Measurements from ENCODE around the gene TP53BP1.
"Not testable (repeated sequence)": the region's sequence is repeated elsewhere in the genome, so short reads cannot be mapped to it uniquely, and the experiment has no call there.

TP53BP1 gene, protein sequence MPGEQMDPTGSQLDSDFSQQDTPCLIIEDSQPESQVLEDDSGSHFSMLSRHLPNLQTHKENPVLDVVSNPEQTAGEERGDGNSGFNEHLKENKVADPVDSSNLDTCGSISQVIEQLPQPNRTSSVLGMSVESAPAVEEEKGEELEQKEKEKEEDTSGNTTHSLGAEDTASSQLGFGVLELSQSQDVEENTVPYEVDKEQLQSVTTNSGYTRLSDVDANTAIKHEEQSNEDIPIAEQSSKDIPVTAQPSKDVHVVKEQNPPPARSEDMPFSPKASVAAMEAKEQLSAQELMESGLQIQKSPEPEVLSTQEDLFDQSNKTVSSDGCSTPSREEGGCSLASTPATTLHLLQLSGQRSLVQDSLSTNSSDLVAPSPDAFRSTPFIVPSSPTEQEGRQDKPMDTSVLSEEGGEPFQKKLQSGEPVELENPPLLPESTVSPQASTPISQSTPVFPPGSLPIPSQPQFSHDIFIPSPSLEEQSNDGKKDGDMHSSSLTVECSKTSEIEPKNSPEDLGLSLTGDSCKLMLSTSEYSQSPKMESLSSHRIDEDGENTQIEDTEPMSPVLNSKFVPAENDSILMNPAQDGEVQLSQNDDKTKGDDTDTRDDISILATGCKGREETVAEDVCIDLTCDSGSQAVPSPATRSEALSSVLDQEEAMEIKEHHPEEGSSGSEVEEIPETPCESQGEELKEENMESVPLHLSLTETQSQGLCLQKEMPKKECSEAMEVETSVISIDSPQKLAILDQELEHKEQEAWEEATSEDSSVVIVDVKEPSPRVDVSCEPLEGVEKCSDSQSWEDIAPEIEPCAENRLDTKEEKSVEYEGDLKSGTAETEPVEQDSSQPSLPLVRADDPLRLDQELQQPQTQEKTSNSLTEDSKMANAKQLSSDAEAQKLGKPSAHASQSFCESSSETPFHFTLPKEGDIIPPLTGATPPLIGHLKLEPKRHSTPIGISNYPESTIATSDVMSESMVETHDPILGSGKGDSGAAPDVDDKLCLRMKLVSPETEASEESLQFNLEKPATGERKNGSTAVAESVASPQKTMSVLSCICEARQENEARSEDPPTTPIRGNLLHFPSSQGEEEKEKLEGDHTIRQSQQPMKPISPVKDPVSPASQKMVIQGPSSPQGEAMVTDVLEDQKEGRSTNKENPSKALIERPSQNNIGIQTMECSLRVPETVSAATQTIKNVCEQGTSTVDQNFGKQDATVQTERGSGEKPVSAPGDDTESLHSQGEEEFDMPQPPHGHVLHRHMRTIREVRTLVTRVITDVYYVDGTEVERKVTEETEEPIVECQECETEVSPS (N-terminal part only)

DNA sequence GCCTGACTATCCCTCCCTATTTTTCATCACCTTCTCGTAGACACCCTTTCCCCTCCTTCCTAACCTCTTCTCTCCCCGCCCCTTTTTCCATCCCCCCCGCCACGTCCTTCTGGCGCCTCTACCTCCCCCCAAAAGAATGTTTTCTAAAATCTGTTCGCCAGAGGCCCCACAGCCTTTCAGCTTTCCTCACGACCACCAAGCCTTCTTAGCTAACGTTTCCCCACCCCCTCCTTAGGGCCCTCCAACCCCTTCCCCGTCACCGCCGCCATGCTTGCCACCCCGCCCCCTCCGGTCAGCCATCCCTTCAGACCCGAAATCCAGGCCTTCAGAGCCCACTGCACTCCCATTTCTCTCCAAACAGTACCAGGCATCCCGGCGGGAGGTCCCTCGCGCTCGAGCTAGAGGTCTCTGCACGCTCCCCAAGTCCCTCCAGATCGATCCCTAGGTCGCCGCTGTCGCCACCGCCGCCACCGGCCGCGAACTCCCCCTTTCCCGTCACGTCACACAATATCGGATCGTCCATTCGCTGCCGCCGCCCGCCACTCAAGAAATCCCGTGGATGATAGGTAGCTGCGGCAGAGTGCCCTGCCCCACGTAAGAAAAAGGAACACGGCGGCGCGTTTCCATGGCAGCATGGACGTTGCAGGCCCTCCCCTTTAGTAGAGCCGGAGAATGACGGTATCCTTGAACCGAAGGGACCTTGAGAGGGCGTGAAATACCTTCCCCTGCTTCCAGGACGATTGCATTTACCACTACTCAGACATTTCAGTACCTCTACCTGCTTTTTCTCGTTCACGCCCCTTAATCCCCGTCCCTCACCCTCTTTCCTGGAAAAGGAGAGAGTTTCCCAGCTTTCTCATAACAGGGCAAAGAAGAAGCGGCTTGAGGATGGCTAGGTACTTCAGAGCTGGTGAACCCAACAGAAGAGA is at the start of gene TP53BP1:
TSS of gene TP53BP1 (minus strand) at position 484 of the 929 bp plus-strand sequence. CDS start at position 371, 113 bp downstream.
- peak; percentile 86 for DNase-seq (ENCODE audit: low read depth)

DNA sequence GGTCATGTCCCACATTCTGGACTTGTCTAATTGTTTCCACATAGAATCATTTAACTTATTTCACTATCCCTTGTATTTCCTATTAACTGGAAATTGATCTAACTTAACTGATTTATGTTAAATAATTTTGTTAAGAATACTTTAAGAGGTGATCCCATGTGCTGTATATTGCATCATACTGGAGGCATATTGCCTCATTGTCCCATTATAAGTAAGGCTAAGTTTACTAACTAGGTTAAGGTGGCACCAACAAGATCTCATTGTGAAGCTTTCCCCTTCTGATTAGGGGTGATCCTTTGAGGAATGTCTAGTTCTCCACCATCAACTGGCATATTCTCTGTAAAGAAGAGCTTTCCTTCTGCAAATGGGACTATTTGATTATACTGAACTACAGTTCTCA is 48.8 kb upstream of the TP53BP1 start:
- no peak for DNase-seq (ENCODE audit: low read depth)

DNA sequence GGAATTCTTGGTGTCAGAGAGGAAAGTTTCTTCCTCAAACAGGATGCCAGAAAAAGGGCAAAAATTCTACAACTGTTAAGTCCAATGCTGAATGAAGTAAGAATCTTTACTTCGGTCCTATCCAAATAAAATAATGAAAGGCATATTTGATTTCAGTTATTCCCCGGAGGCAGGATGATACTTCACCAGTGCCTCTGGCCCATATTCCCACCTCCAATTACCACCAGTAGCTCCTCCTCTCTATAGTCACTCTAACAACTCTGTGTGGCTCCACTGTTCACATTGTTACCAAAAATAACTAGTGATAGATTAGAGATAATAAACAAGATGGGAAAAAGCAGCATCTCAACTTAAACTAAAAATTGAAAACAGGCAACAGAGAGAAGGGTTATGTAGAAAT is 45.1 kb upstream of the TP53BP1 start:
- DNase-seq (ENCODE audit: low read depth): no peak

DNA sequence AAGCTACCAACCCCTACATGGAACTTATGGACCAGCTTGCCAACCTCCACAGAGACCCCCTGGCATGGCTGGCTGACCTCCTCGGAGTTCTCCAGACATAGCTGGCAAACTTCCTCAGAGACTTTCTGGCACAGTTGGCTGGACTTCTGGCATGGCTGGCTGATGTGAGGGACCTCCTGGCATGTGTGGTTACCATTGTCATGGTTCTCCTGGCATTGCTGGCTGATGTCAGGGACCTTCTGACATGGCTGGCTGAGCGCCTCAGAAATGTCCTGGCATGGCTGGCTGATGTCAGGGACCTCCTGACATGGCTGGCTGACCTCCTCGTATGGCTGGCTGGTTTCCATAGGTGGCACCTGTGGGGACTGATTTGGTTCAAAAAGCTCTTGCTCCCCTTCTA is 41.9 kb upstream of the TP53BP1 start:
- DNase-seq (ENCODE audit: low read depth): no peak

DNA sequence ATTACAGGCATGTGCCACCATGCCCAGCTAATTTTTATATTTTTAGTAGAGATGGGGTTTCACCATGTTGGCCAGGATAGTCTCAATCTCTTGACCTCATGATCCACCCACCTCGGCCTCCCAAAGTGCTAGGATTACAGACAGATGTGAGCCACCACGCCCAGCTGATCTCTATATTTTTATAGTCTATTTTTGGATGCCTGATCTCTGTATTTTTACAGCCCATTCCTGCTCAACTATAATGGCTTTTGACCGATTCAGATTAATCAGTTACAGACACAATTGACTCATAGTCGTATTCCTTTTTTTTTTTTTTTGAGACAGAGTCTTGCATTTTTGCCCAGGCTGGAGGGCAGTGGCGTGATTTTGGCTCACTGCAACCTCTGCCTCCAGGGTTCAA is 39.9 kb upstream of the TP53BP1 start:
- not testable (repeated sequence) for DNase-seq (ENCODE audit: low read depth)

DNA sequence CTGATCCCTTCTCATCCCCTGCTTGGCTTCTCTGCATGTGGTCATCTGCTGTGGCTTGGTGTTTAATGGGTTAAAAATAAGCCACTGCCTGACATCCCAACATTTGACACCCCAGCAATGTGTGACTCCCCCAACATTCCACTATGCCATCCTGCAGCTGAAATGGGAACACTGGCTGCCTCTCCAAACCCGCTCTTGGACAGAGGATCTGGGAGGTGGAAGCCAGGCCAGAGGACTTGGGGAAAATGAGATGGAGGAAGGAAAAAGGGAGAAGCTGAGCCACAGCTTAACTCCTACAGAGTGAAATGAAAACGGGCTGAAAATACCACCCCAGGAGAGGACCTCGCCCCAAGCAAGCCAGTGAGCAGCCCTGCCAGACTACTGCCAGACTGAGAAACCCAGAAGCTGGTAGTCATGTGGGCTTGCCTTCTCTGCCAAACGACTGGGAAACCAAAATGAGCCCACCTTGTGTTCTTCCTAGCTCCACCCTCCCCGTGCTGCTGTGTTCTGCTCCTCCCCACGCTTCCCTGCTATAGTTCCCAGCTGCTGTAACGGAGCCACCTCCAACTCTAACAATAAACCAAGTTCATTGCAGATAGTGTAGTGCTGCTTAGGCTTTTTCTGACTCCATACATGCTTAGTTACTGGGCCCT is 38.2 kb upstream of the TP53BP1 start:
- DNase-seq (ENCODE audit: low read depth): no peak

DNA sequence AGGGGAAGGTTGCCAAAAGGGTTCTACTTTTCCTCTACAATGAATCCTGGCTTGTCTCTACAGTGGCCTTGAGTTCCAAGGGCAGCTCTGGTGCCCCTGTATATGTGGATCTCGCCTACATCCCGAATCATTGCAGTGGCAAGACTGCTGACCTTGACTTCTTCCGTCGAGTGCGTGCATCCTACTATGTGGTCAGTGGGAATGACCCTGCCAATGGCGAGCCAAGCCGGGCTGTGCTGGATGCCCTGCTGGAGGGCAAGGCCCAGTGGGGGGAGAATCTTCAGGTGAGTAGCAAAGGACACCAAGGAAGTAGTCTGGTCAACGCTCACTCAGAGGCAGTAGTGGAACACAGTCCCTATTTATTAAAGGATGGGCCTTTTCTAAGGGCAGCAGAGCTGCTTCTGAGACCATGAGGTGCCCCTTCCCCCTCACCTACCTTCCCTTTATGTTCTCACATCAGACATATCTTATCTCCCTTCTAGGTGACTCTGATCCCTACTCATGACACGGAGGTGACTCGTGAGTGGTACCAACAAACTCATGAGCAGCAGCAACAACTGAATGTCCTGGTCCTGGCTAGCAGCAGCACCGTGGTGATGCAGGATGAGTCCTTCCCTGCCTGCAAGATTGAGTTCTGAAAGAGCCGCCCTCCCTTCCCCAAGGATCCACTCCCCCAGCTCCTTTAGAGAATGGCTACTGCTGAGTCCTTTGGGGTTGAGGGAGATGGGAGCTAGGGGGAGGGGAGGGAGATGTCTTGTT is 36.8 kb upstream of the TP53BP1 start:
- no peak for DNase-seq (ENCODE audit: low read depth)

DNA sequence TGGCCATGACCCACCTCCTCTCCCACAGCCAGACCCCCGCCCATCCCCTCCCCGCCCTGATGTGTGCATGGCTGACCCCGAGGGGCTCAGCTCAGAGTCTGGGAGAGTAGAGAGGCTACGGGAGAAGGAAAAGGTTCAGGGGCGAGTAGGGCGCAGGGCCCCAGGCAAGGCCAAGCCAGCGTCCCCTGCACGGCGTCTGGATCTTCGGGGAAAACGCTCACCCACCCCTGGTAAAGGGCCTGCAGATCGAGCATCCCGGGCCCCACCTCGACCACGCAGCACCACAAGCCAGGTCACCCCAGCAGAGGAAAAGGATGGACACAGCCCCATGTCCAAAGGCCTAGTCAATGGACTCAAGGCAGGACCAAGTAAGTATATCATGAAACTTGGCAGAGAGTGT is 36.2 kb upstream of the TP53BP1 start:
- DNase-seq (ENCODE audit: low read depth): no peak

DNA sequence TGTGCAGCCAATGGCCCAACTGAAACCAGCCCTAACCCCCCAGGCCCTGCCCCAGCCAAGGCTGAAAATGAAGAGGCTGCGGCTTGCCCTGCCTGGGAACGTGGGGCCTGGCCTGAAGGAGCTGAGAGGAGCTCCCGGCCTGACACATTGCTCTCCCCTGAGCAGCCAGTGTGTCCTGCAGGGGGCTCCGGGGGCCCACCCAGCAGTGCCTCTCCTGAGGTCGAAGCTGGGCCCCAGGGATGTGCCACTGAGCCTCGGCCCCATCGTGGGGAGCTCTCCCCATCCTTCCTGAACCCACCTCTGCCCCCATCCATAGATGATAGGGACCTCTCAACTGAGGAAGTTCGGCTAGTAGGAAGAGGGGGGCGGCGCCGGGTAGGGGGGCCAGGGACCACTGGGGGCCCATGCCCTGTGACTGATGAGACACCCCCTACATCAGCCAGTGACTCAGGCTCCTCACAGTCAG is 35.6 kb upstream of the TP53BP1 start:
- no peak for DNase-seq (ENCODE audit: low read depth)

DNA sequence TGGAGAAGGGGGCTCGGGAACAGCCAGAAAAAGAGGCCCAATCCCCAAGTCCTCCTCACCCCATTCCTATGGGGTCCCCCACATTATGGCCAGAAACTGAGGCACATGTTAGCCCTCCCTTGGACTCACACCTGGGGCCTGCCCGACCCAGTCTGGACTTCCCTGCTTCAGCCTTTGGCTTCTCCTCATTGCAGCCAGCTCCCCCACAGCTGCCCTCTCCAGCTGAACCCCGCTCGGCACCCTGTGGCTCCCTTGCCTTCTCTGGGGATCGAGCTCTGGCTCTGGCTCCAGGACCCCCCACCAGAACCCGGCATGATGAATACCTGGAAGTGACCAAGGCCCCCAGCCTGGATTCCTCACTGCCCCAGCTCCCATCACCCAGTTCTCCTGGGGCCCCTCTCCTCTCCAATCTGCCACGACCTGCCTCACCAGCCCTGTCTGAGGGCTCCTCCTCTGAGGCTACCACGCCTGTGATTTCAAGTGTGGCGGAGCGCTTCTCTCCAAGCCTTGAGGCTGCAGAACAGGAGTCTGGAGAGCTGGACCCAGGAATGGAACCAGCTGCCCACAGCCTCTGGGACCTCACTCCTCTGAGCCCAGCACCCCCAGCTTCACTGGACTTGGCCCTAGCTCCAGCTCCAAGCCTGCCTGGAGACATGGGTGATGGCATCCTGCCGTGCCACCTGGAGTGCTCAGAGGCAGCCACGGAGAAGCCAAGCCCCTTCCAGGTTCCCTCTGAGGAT is 35.0 kb upstream of the TP53BP1 start:
- no peak for DNase-seq (ENCODE audit: low read depth)

DNA sequence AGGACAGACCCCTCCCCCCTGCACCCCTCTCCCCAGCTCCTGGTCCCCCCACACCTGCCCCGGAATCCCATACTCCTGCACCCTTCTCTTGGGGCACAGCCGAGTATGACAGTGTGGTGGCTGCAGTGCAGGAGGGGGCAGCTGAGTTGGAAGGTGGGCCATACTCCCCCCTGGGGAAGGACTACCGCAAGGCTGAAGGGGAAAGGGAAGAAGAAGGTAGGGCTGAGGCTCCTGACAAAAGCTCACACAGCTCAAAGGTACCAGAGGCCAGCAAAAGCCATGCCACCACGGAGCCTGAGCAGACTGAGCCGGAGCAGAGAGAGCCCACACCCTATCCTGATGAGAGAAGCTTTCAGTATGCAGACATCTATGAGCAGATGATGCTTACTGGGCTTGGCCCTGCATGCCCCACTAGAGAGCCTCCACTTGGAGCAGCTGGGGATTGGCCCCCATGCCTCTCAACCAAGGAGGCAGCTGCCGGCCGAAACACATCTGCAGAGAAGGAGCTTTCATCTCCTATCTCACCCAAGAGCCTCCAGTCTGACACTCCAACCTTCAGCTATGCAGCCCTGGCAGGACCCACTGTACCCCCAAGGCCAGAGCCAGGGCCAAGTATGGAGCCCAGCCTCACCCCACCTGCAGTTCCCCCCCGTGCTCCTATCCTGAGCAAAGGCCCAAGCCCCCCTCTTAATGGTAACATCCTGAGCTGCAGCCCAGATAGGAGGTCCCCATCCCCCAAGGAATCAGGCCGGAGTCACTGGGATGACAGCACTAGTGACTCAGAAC is 34.3 kb upstream of the TP53BP1 start:
- DNase-seq (ENCODE audit: low read depth): no peak

DNA sequence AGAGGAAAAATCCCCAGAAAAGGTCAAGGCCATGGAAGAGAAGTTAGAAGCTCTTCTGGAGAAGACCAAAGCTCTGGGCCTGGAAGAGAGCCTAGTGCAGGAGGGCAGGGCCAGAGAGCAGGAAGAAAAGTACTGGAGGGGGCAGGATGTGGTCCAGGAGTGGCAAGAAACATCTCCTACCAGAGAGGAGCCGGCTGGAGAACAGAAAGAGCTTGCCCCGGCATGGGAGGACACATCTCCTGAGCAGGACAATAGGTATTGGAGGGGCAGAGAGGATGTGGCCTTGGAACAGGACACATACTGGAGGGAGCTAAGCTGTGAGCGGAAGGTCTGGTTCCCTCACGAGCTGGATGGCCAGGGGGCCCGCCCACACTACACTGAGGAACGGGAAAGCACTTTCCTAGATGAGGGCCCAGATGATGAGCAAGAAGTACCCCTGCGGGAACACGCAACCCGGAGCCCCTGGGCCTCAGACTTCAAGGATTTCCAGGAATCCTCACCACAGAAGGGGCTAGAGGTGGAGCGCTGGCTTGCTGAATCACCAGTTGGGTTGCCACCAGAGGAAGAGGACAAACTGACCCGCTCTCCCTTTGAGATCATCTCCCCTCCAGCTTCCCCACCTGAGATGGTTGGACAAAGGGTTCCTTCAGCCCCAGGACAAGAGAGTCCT is 33.4 kb upstream of the TP53BP1 start:
- no peak for DNase-seq (ENCODE audit: low read depth)

DNA sequence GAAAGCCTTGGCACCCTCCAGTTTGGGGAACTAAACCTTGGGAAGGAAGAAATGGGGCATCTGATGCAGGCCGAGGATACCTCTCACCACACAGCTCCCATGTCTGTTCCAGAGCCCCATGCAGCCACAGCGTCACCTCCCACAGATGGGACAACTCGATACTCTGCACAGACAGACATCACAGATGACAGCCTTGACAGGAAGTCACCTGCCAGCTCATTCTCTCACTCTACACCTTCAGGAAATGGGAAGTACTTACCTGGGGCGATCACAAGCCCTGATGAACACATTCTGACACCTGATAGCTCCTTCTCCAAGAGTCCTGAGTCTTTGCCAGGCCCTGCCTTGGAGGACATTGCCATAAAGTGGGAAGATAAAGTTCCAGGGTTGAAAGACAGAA is 32.2 kb upstream of the TP53BP1 start:
- DNase-seq (ENCODE audit: low read depth): no peak

DNA sequence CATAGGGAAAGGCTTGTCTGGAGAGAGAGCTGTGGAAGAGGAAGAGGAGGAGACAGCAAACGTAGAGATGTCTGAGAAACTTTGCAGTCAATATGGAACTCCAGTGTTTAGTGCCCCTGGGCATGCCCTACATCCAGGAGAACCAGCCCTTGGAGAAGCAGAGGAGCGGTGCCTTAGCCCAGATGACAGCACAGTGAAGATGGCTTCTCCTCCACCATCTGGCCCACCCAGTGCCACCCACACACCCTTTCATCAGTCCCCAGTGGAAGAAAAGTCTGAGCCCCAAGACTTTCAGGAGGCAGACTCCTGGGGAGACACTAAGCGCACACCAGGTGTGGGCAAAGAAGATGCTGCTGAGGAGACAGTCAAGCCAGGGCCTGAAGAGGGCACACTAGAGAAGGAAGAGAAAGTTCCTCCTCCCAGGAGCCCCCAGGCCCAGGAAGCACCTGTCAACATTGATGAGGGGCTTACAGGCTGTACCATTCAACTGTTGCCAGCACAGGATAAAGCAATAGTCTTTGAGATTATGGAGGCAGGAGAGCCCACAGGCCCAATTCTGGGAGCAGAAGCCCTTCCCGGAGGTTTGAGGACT is 31.4 kb upstream of the TP53BP1 start:
- DNase-seq (ENCODE audit: low read depth): no peak

DNA sequence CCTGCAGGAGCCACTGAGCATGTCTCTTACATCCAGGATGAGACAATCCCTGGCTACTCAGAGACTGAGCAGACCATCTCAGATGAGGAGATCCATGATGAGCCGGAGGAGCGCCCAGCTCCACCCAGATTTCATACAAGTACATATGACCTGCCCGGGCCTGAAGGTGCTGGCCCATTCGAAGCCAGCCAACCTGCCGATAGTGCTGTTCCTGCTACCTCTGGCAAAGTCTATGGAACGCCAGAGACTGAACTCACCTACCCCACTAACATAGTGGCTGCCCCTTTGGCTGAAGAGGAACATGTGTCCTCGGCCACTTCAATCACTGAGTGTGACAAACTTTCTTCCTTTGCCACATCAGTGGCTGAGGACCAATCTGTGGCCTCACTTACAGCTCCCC is 30.7 kb upstream of the TP53BP1 start:
- no peak for DNase-seq (ENCODE audit: low read depth)

DNA sequence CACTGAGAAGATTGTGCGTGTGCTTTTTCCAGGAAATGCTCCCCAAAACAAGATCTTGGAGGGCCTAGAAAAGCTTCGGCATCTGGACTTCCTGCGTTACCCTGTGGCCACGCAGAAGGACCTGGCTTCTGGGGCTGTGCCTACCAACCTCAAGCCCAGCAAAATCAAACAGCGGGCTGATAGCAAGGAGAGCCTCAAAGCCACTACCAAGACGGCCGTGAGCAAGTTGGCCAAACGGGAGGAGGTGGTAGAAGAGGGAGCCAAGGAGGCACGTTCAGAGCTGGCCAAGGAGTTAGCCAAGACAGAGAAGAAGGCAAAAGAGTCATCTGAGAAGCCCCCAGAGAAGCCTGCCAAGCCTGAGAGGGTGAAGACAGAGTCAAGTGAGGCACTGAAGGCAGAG is 29.3 kb upstream of the TP53BP1 start:
- DNase-seq (ENCODE audit: low read depth): no peak

DNA sequence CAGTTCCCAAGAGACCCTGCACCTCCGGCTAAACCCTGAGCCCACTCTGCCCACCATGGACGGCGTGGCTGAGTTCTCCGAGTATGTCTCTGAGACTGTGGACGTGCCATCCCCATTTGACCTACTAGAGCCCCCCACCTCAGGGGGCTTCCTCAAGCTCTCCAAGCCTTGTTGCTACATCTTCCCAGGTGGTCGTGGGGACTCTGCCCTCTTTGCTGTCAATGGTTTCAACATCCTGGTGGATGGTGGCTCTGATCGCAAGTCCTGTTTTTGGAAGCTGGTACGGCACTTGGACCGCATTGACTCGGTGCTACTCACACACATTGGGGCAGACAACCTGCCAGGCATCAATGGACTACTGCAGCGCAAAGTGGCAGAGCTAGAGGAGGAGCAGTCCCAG is 28.5 kb upstream of the TP53BP1 start:
- DNase-seq (ENCODE audit: low read depth): no peak

Data from stimulated activated CD8-positive, alpha-beta memory T cell treated with anti-CD3 and anti-CD28 coated beads, Interleukin-12 subunit alpha, Interleukin-12 subunit beta, amount 100 ng/mL, for 4 hours (primary cell).